Ishikawa (cell line): Measurements from ENCODE around the gene PDIA3.

Experiments
- EP300 ChIP-seq: IDR thresholded peaks from 2 replicates; pipeline ENCODE4 v1.6.1; 2012; ENCODE audit warnings: borderline replicate concordance
- NFIC ChIP-seq: IDR thresholded peaks from 2 replicates; pipeline ENCODE4 v1.6.1; 2012
- RAD21 ChIP-seq: IDR thresholded peaks from 2 replicates; pipeline ENCODE4 v1.6.1; 2012; ENCODE audit warnings: low read depth
- REST ChIP-seq: IDR thresholded peaks from 2 replicates; pipeline ENCODE4 v1.6.1; 2012; ENCODE audit warnings: low read depth, mild to moderate bottlenecking
- TAF1 ChIP-seq: IDR thresholded peaks from 2 replicates; pipeline ENCODE4 v1.6.1; 2012; ENCODE audit warnings: low read depth, mild to moderate bottlenecking
- YY1 ChIP-seq: IDR thresholded peaks from 2 replicates; pipeline ENCODE4 v1.6.1; 2012; ENCODE audit warnings: low read depth

- TF ChIP-seq TAF1: no peak
- TF ChIP-seq EP300: no peak
- no peak for TF ChIP-seq NFIC
- no peak for TF ChIP-seq RAD21
- no peak for TF ChIP-seq REST
- no peak for TF ChIP-seq YY1
Measured at GRCh38 chr15:43762824-43763223, 16.6 kb downstream of the PDIA3 start.
